Erythroblast (primary cell): ENCODE results near the gene GSTM1.

ENCODE experiments used
- GATA1 ChIP-seq: IDR thresholded peaks from 2 replicates; pipeline ENCODE4 v1.6.1; 2011; ENCODE audit warnings: low read depth, mild to moderate bottlenecking, control low read depth, low read length, moderate library complexity
- POLR2A ChIP-seq: IDR thresholded peaks from 2 replicates; pipeline ENCODE4 v1.6.1; 2011; ENCODE audit warnings: mild to moderate bottlenecking, low read length

DNA sequence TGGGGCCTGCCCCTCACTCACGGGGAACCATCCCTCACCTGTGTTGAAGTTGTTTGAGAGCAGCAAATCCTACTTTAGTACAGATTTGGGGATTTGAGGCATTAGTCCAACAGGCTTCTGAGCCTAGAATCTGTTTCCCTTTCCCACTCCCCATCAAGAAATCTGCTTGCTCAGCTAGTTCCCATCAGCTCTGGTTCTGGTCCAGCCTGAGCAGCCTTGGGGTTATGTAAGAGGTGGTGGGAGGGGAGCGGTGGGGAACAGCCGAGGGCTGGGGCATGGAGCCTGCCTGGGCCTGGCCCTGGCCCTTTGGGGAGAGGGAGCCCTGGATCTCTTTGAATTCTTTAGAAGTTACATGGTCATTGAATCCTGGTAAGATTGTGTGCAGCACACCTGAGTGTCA lies 28.5 kb downstream of the GSTM1 start:
- TF ChIP-seq POLR2A, result no peak
- no peak for TF ChIP-seq GATA1
